ENCODE measurements around the gene CEBPB.
A peak's percentile ranks its signal among the peaks of the same experiment; 100 is the strongest.

DNA sequence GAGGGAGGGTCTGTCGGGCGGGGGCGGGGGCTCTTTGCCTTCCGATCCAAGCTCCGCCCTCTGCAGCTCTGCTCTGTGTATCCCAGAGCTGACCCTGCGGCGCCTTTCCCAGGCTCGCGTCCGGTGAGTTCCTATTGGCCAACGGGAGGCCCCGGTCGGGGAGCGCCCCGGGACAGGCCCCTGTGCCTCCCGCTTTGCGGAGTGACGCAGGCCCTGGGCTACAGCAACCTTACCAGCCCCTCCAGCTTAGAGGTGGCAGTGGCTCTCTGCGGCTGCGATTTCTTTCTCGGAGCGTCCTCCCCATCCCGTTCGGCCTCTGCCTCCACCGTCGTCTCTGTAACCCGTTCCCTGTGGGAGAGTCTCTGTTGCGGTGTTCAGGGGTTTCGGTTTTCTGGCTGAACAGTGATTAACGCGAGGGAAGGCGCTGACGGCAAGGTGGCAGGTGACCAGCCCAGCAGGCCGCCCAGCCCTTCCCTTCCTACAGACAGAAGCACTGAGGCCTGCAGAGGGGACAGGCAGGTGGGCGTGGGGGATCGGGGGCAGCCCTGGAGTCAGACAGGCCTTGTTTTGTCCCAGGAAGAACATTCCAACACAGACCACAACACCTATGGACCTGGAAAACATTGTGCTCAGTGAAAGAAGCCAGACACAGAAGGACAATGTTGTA, 18.1 kb upstream of the CEBPB start:
- no peak for TF ChIP-seq CTCF (IDR thresholded peaks at IDR 0.05)
- peak in 1 of 2 donors; percentile 68 for TF ChIP-seq POLR2A (IDR thresholded peaks at IDR 0.05)

Data from tibial nerve (tissue), 3 donors.